HG03460 (cell line): Measurements from ENCODE around the gene FIS1.

ENCODE experiments used
- ATAC-seq: cut with Tn5 transposase; IDR thresholded peaks from one replicate; pipeline ENCODE4 v1.9.1; 2021; ENCODE audit not compliant: unreplicated experiment

The FIS1 gene

GRCh38 chr7:101235050-101235449 lies 9.8 kb downstream of the FIS1 start:
- ATAC-seq: no peak

GRCh38 chr7:101234636-101235035 lies 10.2 kb downstream of the FIS1 start:
- no peak for ATAC-seq

DNA sequence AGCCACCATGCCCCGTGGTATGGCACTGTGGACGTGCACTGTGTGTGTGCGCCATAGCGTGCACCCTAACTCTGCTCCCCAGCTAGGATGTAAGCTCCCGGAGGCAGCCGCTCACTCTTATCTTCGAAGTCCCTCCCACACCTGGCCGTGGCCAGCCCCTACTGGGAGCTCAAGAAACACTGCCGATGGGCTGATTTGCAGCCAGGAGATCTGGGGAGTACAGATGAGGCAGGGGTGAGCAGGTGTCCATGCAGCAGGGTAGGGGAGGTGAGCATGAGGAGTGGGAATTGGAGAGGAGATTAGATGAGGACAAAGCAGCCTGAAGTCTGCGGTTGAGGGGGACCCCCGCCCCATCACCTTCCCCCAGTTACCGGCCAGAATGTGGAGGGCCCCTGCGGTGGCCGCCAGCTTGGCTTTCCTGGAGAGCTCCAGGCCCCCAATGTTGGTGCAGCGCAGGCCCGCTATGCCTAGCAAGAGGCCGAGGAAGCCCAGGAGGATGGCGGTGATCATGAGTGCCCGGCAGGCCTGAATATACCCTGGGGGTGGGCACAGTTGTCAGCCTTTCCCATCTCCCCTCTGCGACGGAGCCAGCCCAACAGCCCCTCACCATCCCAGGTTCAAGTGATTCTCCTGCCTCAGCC lies 10.9 kb downstream of the FIS1 start:
- ATAC-seq: no peak

DNA sequence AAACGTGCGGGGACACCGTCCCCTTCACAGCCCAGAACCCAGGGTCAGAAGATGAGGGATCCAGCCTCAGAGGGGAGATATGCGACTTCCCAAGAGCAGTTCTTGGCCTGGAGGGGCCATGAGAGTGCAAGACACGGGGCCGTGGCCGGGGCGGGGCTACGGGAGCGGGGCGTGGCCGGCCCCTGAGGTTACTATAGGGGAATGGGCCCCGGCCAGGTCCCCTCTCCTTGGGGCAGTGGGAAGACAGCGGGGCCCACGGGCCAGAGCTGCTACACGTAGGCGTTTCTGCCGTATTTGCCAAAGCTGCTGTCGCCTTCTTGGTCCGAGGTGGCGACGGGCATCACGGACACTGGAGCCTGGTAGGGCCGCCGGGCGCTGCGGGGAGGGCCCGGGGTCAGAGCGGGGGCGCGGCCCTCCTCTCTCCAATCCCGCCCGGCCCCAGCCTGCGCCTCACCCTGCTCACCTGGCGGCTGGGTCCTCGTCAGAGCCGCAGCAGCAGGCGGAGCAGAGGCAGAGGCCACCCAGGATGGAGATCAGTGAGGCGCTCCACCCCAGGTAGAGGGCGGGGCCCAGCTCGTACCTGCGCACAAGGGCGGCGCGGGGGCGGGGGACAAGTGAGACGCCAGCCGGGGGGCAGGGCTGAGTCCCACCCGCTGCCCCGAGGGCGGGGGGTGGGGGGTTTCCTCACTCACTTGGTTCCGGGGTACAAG lies 12.6 kb downstream of the FIS1 start:
- ATAC-seq: no peak

DNA sequence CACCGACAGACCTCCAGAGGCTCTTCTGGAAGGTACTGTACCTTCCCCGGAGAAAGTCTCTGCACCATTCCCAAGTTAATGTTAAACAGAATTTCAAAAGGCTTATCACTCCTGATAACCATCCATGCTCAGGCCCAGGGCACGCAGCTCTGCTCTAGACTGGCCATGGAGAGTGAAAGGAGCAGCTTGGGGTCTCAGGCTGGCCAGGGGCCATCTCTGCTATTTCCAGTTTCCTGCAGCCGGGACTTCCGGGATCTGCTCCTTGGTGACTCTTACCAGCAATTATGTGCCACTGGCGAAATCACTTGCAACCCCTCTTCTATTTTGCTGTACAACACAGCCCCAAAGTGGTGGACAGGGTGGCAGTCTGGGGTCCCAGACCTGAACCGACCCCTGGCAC lies 13.2 kb downstream of the FIS1 start:
- no peak for ATAC-seq

GRCh38 chr7:101226721-101227120 lies 18.2 kb downstream of the FIS1 start:
- ATAC-seq: no peak

GRCh38 chr7:101225650-101226049 lies 19.2 kb downstream of the FIS1 start:
- no peak for ATAC-seq

DNA sequence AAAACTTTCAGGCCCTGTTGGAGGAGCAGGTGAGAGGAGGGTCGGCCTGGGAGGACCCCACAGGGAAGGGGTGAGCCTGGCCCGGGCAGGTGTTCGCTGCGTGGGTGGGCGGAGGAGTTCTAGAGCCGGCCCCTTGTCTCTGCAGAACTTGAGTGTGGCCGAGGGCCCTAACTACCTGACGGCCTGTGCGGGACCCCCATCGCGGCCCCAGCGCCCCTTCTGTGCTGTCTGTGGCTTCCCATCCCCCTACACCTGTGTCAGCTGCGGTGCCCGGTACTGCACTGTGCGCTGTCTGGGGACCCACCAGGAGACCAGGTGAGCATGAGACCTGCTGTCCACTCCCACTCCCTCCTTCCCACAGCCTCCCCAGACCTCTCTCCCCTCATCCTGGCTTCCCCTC lies 21.4 kb downstream of the FIS1 start:
- no peak for ATAC-seq

- ATAC-seq: no peak
Measured at GRCh38 chr7:101222275-101222830, 22.5 kb downstream of the FIS1 start.

DNA sequence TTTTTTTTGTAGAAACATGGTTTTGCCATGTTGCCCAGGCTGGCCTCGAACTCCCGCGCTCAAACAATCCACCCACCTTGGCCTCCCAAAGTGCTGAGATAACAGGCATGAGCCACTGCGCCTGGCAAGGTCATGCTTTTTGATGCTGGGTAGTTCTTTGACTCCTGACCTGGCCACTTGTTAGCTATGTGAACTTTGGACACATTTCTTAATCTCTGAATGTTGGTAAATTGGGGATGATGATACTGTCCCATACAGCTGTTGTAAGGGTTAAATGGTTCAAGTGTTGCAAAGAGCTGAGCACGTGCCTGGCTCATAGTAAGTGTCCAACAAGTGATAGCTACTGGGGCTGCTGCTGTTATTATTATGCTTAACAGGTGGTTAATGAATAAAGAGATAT lies 24.6 kb downstream of the FIS1 start:
- no peak for ATAC-seq

DNA sequence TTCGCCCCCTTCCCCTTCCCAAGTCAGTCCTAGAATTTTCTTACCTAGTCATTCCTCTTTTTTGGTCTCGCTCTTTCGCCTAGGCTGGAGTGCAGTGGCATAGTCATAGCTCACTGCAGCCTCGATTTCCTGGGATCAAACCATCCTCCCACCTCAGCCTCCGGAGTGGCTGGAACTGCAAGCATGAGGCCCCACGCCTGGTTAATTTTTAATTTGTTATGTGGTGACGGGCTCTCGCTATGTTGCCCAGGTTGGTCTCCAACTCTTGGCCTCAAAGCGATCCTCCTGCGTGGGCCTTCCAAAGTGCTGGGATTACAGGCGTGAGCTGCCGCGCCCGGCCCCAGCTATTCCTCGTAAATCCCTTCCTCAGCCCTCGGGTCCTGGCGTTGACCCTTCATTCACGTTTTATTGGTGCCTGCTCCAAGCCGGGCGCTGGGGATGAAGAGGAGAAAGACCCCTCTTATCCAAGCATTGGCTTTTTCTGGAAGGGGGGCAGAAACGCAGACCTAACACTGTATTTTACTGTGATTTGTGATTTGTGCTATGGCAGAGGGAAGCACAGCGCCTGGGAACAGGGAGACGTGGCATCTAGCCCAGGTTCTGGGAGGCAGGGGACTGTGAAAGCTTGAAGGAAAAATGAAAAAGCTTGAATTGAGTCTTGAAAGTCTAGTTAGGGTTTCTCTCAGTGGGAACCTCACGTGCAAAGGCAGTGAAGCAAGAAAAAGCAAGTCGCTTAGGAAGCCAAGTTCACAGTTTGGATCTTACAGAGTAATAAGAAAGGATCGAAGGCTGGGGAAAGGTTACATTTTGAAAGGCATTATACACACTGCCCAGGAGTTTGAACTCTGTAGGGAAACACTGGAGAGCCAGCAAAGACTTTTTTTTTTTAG lies 26.4 kb downstream of the FIS1 start:
- peak; percentile 8 for ATAC-seq

GRCh38 chr7:101217388-101218235 lies 27.3 kb downstream of the FIS1 start, which contains the start of the genes PLOD3 and ZNHIT1:
Gene PLOD3, minus strand, starts transcription at chr7:101217581. Its CDS starts 307 bp downstream, at chr7:101217274.
Gene ZNHIT1, plus strand, starts transcription at chr7:101218165. Its CDS starts 31 bp downstream, at chr7:101218196.
- peak; percentile 61 for ATAC-seq

DNA sequence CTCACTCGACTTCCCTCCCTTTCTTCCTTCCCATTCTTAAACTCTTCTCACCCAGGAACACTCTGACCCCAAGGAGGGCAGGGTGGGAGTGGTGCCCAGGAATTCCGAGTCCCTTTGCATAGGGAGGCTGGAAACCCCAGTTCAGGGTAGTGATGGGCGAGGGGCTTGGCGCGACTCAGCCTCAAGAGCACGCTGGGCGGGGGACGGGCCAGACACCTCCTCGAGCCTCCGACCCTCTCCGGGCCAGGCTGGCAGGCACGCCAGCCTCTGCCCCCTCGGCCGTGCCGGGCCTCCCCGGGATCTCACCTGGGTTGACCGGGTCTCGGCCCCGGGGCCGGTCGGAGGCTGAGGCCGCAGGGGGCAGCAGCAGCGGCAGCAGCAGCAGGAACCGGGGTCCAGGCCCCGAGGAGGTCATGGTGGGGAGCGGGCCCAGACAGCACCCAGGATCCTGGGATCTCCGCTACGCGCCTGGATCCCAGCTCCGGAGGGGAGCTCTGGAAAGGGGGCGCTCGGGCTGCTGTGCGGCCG lies 28.0 kb downstream of the FIS1 start:
- peak; percentile 18 for ATAC-seq

- ATAC-seq: no peak
Measured at GRCh38 chr7:101216001-101216859, 28.7 kb downstream of the FIS1 start.

- ATAC-seq: no peak
Measured at GRCh38 chr7:101212014-101212413, 32.9 kb downstream of the FIS1 start.

DNA sequence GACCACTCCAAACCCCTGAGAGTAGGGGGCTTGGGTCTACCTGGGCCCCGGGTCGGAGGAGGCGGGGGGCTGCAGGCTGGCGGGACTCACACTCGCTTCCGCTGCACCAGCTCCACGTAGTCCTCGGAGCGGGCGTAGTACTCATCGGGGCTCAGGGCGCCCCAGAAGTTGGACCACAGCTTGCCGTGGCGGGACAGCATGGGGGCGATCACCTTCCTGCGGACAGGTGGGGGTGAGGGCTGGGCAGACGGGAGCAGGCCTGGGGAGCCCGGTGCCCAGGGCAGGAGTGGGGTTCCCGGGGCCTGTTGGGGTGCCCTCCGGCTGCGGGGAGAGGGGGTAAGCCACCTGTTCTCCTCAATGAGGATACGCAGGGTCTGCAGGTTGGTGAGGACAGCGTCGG lies 33.4 kb downstream of the FIS1 start:
- ATAC-seq: no peak

DNA sequence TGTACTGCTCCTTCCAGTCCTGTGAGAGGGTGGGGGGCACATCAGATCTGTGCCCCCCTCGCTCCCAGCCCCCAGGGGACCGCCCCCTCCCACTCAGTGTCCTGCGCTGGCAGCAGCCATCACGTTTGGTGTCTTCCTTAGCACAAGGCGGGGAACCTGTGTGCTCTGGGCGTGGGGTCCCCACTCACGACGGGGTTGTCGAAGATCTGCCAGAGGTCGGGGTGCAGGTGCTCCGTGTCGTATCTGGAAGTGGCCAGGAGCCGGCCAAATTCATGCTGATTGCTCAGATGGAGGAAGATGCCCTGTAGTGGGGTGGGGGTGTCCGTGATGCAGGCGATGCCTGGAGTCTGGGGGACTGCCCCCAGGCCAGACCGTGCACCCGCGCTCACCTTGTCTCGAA lies 34.7 kb downstream of the FIS1 start:
- no peak for ATAC-seq

DNA sequence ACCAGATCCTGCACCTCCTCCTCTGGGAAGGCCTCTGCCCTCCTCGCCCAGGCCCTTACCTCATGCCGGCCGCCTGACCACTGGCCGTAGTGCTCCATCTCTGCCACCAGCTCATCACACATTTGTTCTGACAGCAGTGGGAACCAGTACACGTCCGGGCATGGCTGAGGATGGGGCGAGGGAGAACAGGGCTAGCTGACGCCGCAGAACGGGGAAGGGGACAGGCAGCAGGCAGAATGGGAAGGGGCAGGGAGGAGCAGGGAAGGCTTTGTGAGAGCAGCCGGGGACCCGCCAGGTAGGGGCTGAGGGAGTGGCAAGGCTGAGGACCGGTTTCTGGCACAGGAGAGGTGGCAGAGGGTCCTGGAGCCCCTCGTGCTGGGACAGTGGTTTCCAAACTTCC lies 36.1 kb downstream of the FIS1 start:
- ATAC-seq: no peak

- no peak for ATAC-seq
Measured at GRCh38 chr7:101207459-101207858, 37.4 kb downstream of the FIS1 start.
